SK-N-MC (cell line): ENCODE results near the gene CCDC120.

ENCODE experiments used
- DNase-seq: peaks from one replicate; pipeline ENCODE4 v3.0.0-alpha.2; 2011; ENCODE audit warnings: low read depth, low spot score
- H3K27ac ChIP-seq: fragments of 200-600 bp; sonication (generic); 2 replicates; pipeline ENCODE4 v1.5.1; 2016; ENCODE audit warnings: mixed run types
- H3K36me3 ChIP-seq: fragments of 200-600 bp; sonication (generic); 2 replicates; pipeline ENCODE4 v1.6.1; 2017; ENCODE audit warnings: antibody characterized with exemption, low read length, mixed read lengths; ENCODE audit not compliant: insufficient read depth
- H3K4me3 ChIP-seq: fragments of 200-600 bp; sonication (generic); 2 replicates; pipeline ENCODE4 v1.5.1; 2016
- H3K9ac ChIP-seq: fragments of 200-600 bp; sonication (generic); 2 replicates; pipeline ENCODE4 v1.8.0; 2017; ENCODE audit warnings: mixed run types, mixed read lengths; ENCODE audit not compliant: insufficient read length
- H3K9me3 ChIP-seq: fragments of 200-600 bp; sonication (generic); 2 replicates; pipeline ENCODE4 v1.6.1; 2017; ENCODE audit warnings: low read depth, mild to moderate bottlenecking, antibody characterized with exemption, low read length, moderate library complexity, mixed read lengths
- EZH2 ChIP-seq: fragments of 200-600 bp; sonication (generic); IDR thresholded peaks from one replicate; pipeline ENCODE4 v1.6.1; 2017; ENCODE audit warnings: antibody characterized with exemption
- FOXP2 ChIP-seq: optimal IDR thresholded peaks from 2 replicates; pipeline ENCODE3; 2011; ENCODE audit warnings: mild to moderate bottlenecking, moderate library complexity; ENCODE audit not compliant: insufficient read depth; ENCODE audit errors: extremely low read length, control extremely low read depth
- POLR2AphosphoS5 ChIP-seq: IDR thresholded peaks from 2 replicates; pipeline ENCODE4 v1.6.1; 2012; ENCODE audit warnings: mild to moderate bottlenecking, low read depth, low read length, borderline replicate concordance

CCDC120 gene

GRCh38 chrX:49103637-49104036, 44.8 kb downstream of the CCDC120 start:
- H3K27ac ChIP-seq: no peak overlapping the region
- no peak for DNase-seq

GRCh38 chrX:49106296-49106695, 47.5 kb downstream of the CCDC120 start:
- Histone ChIP-seq H3K9ac (no peak overlapping the region), H3K36me3 (no peaks in the 10 kb centered on the region)
- TF ChIP-seq FOXP2 (no peak), EZH2 (no peak), POLR2AphosphoS5 (no peak)

More at GRCh38 chrX:49103637-49104036, 44.8 kb downstream of the CCDC120 start:
- TF ChIP-seq POLR2AphosphoS5: no peak
- TF ChIP-seq FOXP2: no peak
- TF ChIP-seq EZH2: no peak
- Histone ChIP-seq H3K4me3 (no peak overlapping the region), H3K9me3 (no peaks in the 10 kb centered on the region), H3K36me3 (no peaks in the 10 kb centered on the region), H3K9ac (no peak overlapping the region)

GRCh38 chrX:49106930-49107329, 48.1 kb downstream of the CCDC120 start:
- DNase-seq: no peak
- no peaks in the 10 kb centered on the region for H3K9me3 ChIP-seq
- H3K36me3 ChIP-seq: no peaks in the 10 kb centered on the region
- TF ChIP-seq POLR2AphosphoS5 (no peak), FOXP2 (no peak), EZH2 (no peak)
- H3K27ac ChIP-seq: no peak overlapping the region
- H3K9ac ChIP-seq: no peak overlapping the region
- no peak overlapping the region for H3K4me3 ChIP-seq

More at GRCh38 chrX:49106296-49106695, 47.5 kb downstream of the CCDC120 start:
- Histone ChIP-seq H3K27ac (no peak overlapping the region), H3K4me3 (no peak overlapping the region), H3K9me3 (no peaks in the 10 kb centered on the region)
- DNase-seq: no peak

GRCh38 chrX:49108641-49109040, 49.8 kb downstream of the CCDC120 start:
- Histone ChIP-seq H3K9me3 (no peaks in the 10 kb centered on the region), H3K4me3 (no peak overlapping the region), H3K36me3 (peaks cover 3% of the 10 kb centered on the region; the same call in 1 of the 2 replicates), H3K9ac (no peak overlapping the region), H3K27ac (no peak overlapping the region)
- TF ChIP-seq POLR2AphosphoS5: no peak
- TF ChIP-seq FOXP2: no peak
- TF ChIP-seq EZH2: no peak
- DNase-seq: no peak

GRCh38 chrX:49110417-49110816, 51.6 kb downstream of the CCDC120 start:
- DNase-seq: no peak
- no peak overlapping the region for H3K4me3 ChIP-seq
- no peak for TF ChIP-seq FOXP2
- TF ChIP-seq EZH2: no peak
- TF ChIP-seq POLR2AphosphoS5: no peak
- H3K36me3 ChIP-seq: peaks cover 3% of the 10 kb centered on the region; the same call in 1 of the 2 replicates
- no peaks in the 10 kb centered on the region for H3K9me3 ChIP-seq
- H3K27ac ChIP-seq: no peak overlapping the region
- H3K9ac ChIP-seq: no peak overlapping the region

GRCh38 chrX:49111791-49112190, 53.0 kb downstream of the CCDC120 start:
- no peak overlapping the region for H3K9ac ChIP-seq
- H3K4me3 ChIP-seq: no peak overlapping the region
- no peak for DNase-seq
- no peaks in the 10 kb centered on the region for H3K9me3 ChIP-seq
- no peak overlapping the region for H3K27ac ChIP-seq
- TF ChIP-seq POLR2AphosphoS5: no peak
- no peak for TF ChIP-seq EZH2
- H3K36me3 ChIP-seq: peaks cover 8% of the 10 kb centered on the region; the same call in 1 of the 2 replicates

GRCh38 chrX:49116076-49116475, 57.3 kb downstream of the CCDC120 start:
- H3K36me3 ChIP-seq: peaks cover 13% of the 10 kb centered on the region; the same call in 1 of the 2 replicates

GRCh38 chrX:49116716-49117115, 57.9 kb downstream of the CCDC120 start:
- TF ChIP-seq FOXP2 (no peak), POLR2AphosphoS5 (no peak), EZH2 (no peak)
- DNase-seq: no peak
- Histone ChIP-seq H3K4me3 (no peak overlapping the region), H3K9ac (no peak overlapping the region), H3K36me3 (peaks cover 13% of the 10 kb centered on the region; the same call in 1 of the 2 replicates), H3K9me3 (no peaks in the 10 kb centered on the region; the same call in 1 of the 2 replicates), H3K27ac (no peak overlapping the region)

More at GRCh38 chrX:49116076-49116475, 57.3 kb downstream of the CCDC120 start:
- Histone ChIP-seq H3K9ac (no peak overlapping the region), H3K9me3 (no peaks in the 10 kb centered on the region; the same call in 1 of the 2 replicates), H3K27ac (no peak overlapping the region), H3K4me3 (no peak overlapping the region)
- TF ChIP-seq FOXP2 (no peak), POLR2AphosphoS5 (no peak), EZH2 (no peak)
- no peak for DNase-seq

GRCh38 chrX:49117581-49117980, 58.8 kb downstream of the CCDC120 start:
- H3K4me3 ChIP-seq: no peak overlapping the region
- no peak overlapping the region for H3K27ac ChIP-seq
- H3K9me3 ChIP-seq: no peaks in the 10 kb centered on the region; the same call in 1 of the 2 replicates
- peaks cover 13% of the 10 kb centered on the region; the same call in 1 of the 2 replicates for H3K36me3 ChIP-seq
- TF ChIP-seq POLR2AphosphoS5 (no peak), FOXP2 (no peak), EZH2 (no peak)
- DNase-seq: no peak
- H3K9ac ChIP-seq: no peak overlapping the region
